HCT116 (cell line): ENCODE data around the gene ARHGEF18. TPM values are rescaled to one million over a fixed set of nuclear protein-coding genes. Genes with fewer than 3 reads are reported as not detected.

Experiments
- ATAC-seq: fragments of 200-7000 bp; cut with Tn5 transposase; 2 replicates; pipeline ENCODE4 v1.9.1; 2020; ENCODE audit warnings: mild to moderate bottlenecking, moderate library complexity
- BruUV-seq: library from RNA; stranded (reverse); fragments of 400-500 nt; replicated peaks from 2 replicates; lab custom pipeline; 2021; lab: Mats Ljungman, UMichigan
- CTCF ChIA-PET: fragments of 300-600 bp; sonication (Branson Sonifier 250); formaldehyde crosslinking; loops from one replicate; lab custom pipeline; 2021; ENCODE audit warnings: antibody characterized with exemption; lab: Charles Lee
- POLR2A ChIA-PET: fragments of 300-600, 350-600 bp; sonication (Branson Sonifier 250); formaldehyde crosslinking; loops from one replicate; lab custom pipeline; 2021; ENCODE audit warnings: antibody characterized with exemption; lab: Charles Lee
- RAD21 ChIA-PET, 2 experiments: fragments of 300-600 bp; sonication (Branson Sonifier 250); formaldehyde crosslinking; loops; one replicate each; lab custom pipeline; 2023; ENCODE audit warnings: low total read pairs in 2 of 2; ENCODE audit not compliant: uncharacterized antibody in 2 of 2, unreplicated experiment in 2 of 2, low non-redundant PET in 1 of 2; lab: Charles Lee
- DNase-seq: peaks from one replicate; pipeline ENCODE4 v3.0.0-alpha.2; 2010; ENCODE audit warnings: low read depth, low spot score
- H2AFZ ChIP-seq: fragments of 200-600 bp; shearing (Covaris generic), sonication (generic); 2 replicates; pipeline ENCODE4 v1.6.1; 2017; ENCODE audit warnings: low read depth, mixed run types, mixed read lengths, antibody characterized with exemption, low read length; ENCODE audit not compliant: poor library complexity, severe bottlenecking
- H3K27ac ChIP-seq: 2 replicates; pipeline ENCODE4 v1.5.1; 2012; ENCODE audit warnings: low read depth, low read length
- H3K27me3 ChIP-seq: fragments of 200-600 bp; sonication (generic); 2 replicates; pipeline ENCODE4 v1.6.1; 2016; ENCODE audit warnings: mixed run types, low read length, mixed read lengths; ENCODE audit not compliant: insufficient read depth
- H3K36me3 ChIP-seq, 2 experiments: fragments of 200-500 bp in 1 of 2; fragments of 200-600 bp in 1 of 2; sonication (Bioruptor generic) in 1 of 2; sonication (generic) in 1 of 2; 2 replicates each; pipeline versions ENCODE4 v1.5.1 to v1.6.1; 2014 to 2016; ENCODE audit warnings: low read length in 2 of 2, inconsistent platforms in 1 of 2, mixed read lengths in 1 of 2, mixed run types in 1 of 2; ENCODE audit not compliant: insufficient read depth in 2 of 2, control insufficient read depth in 1 of 2
- H3K4me1 ChIP-seq, 2 experiments: fragments of 200-600 bp in 1 of 2; sonication (generic) in 1 of 2; 2 replicates each; pipeline versions ENCODE4 v1.5.1 to v1.6.1; 2012 to 2017; ENCODE audit warnings: low read length in 2 of 2, inconsistent platforms in 1 of 2, mild to moderate bottlenecking in 1 of 2, mixed read lengths in 1 of 2, mixed run types in 1 of 2, moderate library complexity in 1 of 2; ENCODE audit not compliant: insufficient read depth in 2 of 2, control insufficient read depth in 1 of 2
- H3K4me2 ChIP-seq: fragments of 200-600 bp; sonication (generic); 2 replicates; pipeline ENCODE4 v1.6.1; 2017; ENCODE audit warnings: mixed run types, low read length, mixed read lengths
- H3K4me3 ChIP-seq, 2 experiments: fragments of 200-600 bp in 1 of 2; sonication (generic) in 1 of 2; replicated peaks in 1 of 2; 2 replicates each; pipeline ENCODE4 v1.5.1; 2011 to 2016; ENCODE audit warnings: low read length in 2 of 2, control low read depth in 1 of 2, low read depth in 1 of 2, mild to moderate bottlenecking in 1 of 2, mixed read lengths in 1 of 2, mixed run types in 1 of 2
- H3K79me2 ChIP-seq: fragments of 200-600 bp; sonication (generic); 2 replicates; pipeline ENCODE4 v1.6.1; 2017; ENCODE audit warnings: mild to moderate bottlenecking, mixed run types, low read length, moderate library complexity, mixed read lengths; ENCODE audit not compliant: insufficient read depth
- H3K9ac ChIP-seq: fragments of 200-600 bp; sonication (generic); 2 replicates; pipeline ENCODE4 v1.6.1; 2016; ENCODE audit warnings: low read length, mixed read lengths
- H3K9me2 ChIP-seq: fragments of 200-600 bp; sonication (generic), shearing (Covaris generic); 2 replicates; pipeline ENCODE4 v1.6.1; 2017; ENCODE audit warnings: mixed run types, mild to moderate bottlenecking, moderate library complexity; ENCODE audit not compliant: insufficient read depth
- H3K9me3 ChIP-seq, 2 experiments: fragments of 200-500 bp in 1 of 2; fragments of 200-600 bp in 1 of 2; sonication (Bioruptor generic) in 1 of 2; sonication (generic) in 1 of 2; 2 replicates each; pipeline ENCODE4 v1.6.1; 2014 to 2017; ENCODE audit warnings: low read length in 2 of 2, mixed read lengths in 2 of 2, inconsistent platforms in 1 of 2, low read depth in 1 of 2, mild to moderate bottlenecking in 1 of 2, mixed run types in 1 of 2, moderate library complexity in 1 of 2; ENCODE audit not compliant: control insufficient read depth in 1 of 2, insufficient read depth in 1 of 2
- H4K20me1 ChIP-seq: fragments of 200-600 bp; sonication (generic), shearing (Covaris generic); 2 replicates; pipeline ENCODE4 v1.6.1; 2017; ENCODE audit warnings: mixed run types, mild to moderate bottlenecking, moderate library complexity; ENCODE audit not compliant: insufficient read depth
- ATF3 ChIP-seq: IDR thresholded peaks from 2 replicates; pipeline ENCODE4 v1.6.1; 2012
- CBX3 ChIP-seq: IDR thresholded peaks from 2 replicates; pipeline ENCODE4 v1.6.1; 2012; ENCODE audit warnings: low read depth
- CEBPB ChIP-seq: IDR thresholded peaks from 2 replicates; pipeline ENCODE4 v1.6.1; 2012; ENCODE audit warnings: low read depth
- EGR1 ChIP-seq: IDR thresholded peaks from 2 replicates; pipeline ENCODE4 v1.6.1; 2012; ENCODE audit warnings: low read depth
- ELF1 ChIP-seq: IDR thresholded peaks from 2 replicates; pipeline ENCODE4 v1.6.1; 2012; ENCODE audit warnings: low read depth, borderline replicate concordance
- EZH2 ChIP-seq: fragments of 200-600 bp; sonication (generic); IDR thresholded peaks from 2 replicates; pipeline ENCODE4 v1.6.1; 2017; ENCODE audit warnings: antibody characterized with exemption, mixed run types
- FOSL1 ChIP-seq: IDR thresholded peaks from 2 replicates; pipeline ENCODE4 v1.6.1; 2012; ENCODE audit warnings: low read depth
- POLR2A ChIP-seq: IDR thresholded peaks from 2 replicates; pipeline ENCODE4 v1.7.0; 2011; ENCODE audit warnings: borderline replicate concordance; ENCODE audit not compliant: insufficient read depth, insufficient read length; ENCODE audit errors: extremely low read depth
- POLR2AphosphoS5 ChIP-seq: IDR thresholded peaks from 2 replicates; pipeline ENCODE4 v1.6.1; 2011; ENCODE audit warnings: mild to moderate bottlenecking, low read depth, low read length, moderate library complexity
- REST ChIP-seq: IDR thresholded peaks from 2 replicates; pipeline ENCODE4 v1.6.1; 2012; ENCODE audit warnings: low read depth
- SIN3A ChIP-seq: IDR thresholded peaks from 2 replicates; pipeline ENCODE4 v1.6.1; 2012; ENCODE audit warnings: low read depth
- SP1 ChIP-seq: IDR thresholded peaks from 2 replicates; pipeline ENCODE4 v1.6.1; 2012; ENCODE audit warnings: low read depth
- SRF ChIP-seq: IDR thresholded peaks from 2 replicates; pipeline ENCODE4 v1.6.1; 2012; ENCODE audit warnings: low read depth
- TCF7L2 ChIP-seq: IDR thresholded peaks from 2 replicates; pipeline ENCODE4 v1.7.0; 2011; ENCODE audit warnings: borderline replicate concordance, inconsistent platforms; ENCODE audit not compliant: insufficient read depth, insufficient read length; ENCODE audit errors: extremely low read depth
- YY1 ChIP-seq: IDR thresholded peaks from 2 replicates; pipeline ENCODE4 v1.6.1; 2011; ENCODE audit warnings: low read length, low read depth, moderate library complexity, mild to moderate bottlenecking; ENCODE audit not compliant: insufficient replicate concordance; ENCODE audit errors: extremely low read depth
- ZBTB33 ChIP-seq: IDR thresholded peaks from 2 replicates; pipeline ENCODE4 v1.6.1; 2011; ENCODE audit warnings: mild to moderate bottlenecking, low read length, moderate library complexity; ENCODE audit not compliant: insufficient replicate concordance; ENCODE audit errors: extremely low read depth
- ZFX ChIP-seq: fragments of 450-650 bp; IDR thresholded peaks from 2 replicates; pipeline ENCODE4 v1.6.1; 2017
- ZNF274 ChIP-seq: fragments of 200-500 bp; sonication (Bioruptor generic); IDR thresholded peaks from 2 replicates; pipeline ENCODE4 v1.6.1; 2014; ENCODE audit warnings: mild to moderate bottlenecking, low read depth, low read length, inconsistent platforms
- intact Hi-C: fragments of 100-400 bp; cut with micrococcal nuclease; formaldehyde crosslinking; loops from 2 replicates; pipeline ENCODE4 v1.10.0; 2022
- total RNA-seq: library from RNA; stranded (reverse); gene quantifications from one replicate; pipeline ENCODE4 v1.2.1, GENCODE V29; 2021; ENCODE audit not compliant: unreplicated experiment
- TF ChIP-seq, protein P1 (sequence below), 3 experiments: fragments of 200-600 bp in 1 of 3; sonication (generic) in 1 of 3; IDR thresholded peaks in 2 of 3; conservative IDR thresholded peaks in 1 of 3; 2 replicates each; pipeline ENCODE4 v1.5.1; 2012 to 2017; ENCODE audit warnings: low read depth in 2 of 3, low read length in 2 of 3, antibody characterized with exemption in 1 of 3, borderline replicate concordance in 1 of 3, control low read depth in 1 of 3, mild to moderate bottlenecking in 1 of 3, mixed read lengths in 1 of 3, mixed run types in 1 of 3, moderate library complexity in 1 of 3; ENCODE audit not compliant: insufficient read depth in 1 of 3
- TF ChIP-seq, protein P2 (sequence below): IDR thresholded peaks from 2 replicates; pipeline ENCODE4 v1.6.1; 2012

The ARHGEF18 gene
- total RNA-seq, 1 experiment from 2014 or later: 32.2 TPM

DNA sequence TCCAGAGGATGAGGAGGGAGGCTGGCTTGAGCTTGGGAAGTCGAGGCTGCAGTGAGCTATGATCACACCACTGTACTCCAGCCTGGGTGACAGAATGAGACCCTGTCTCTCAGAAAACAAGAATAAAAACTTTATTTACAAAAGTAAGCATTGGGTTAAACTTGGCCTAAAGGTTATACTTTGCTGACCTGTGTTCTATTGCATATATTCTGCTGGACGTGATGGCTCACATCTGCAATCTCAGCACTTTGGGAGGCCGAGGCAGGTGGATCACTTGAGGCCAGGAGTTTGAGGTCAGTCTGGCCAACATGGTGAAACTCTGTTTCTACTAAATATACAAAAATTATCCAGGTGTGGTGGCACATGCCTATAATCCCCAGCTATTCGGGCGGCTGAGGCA is 6.6 kb upstream of the ARHGEF18 start:
- no peak overlapping the region for H3K4me3 ChIP-seq
- no peaks in the 10 kb centered on the region for H3K79me2 ChIP-seq
- no peaks in the 10 kb centered on the region for H3K27me3 ChIP-seq
- ChIA-PET RAD21 (interaction anchor here (0.7 to 2.0 kb wide), 2 partner anchors 240 to 578 kb away, joined by 3 to 5 read pairs; partner anchors contain the start of gene SNAPC2 (in 1 of the 2)), POLR2A (no interaction called here), CTCF (no interaction called here)
- no peak overlapping the region for H3K27ac ChIP-seq
- intact Hi-C loops: loop anchor here (10.0 kb wide), 1 partner anchor 397 kb away; no protein-coding TSS in a partner anchor
- ATAC-seq (no peak), DNase-seq (no peak)
- H3K36me3 ChIP-seq: no peaks in the 10 kb centered on the region
- no peaks in the 10 kb centered on the region for H3K9me3 ChIP-seq
- no peak overlapping the region for H3K9ac ChIP-seq
- H2AFZ ChIP-seq: no peak overlapping the region
- H3K9me2 ChIP-seq: no peaks in the 10 kb centered on the region
- TF ChIP-seq ZBTB33 (no peak), YY1 (no peak), EZH2 (no peak), ELF1 (no peak), FOSL1 (no peak), CEBPB (no peak), POLR2AphosphoS5 (no peak), SP1 (no peak), REST (no peak), SRF (no peak), EGR1 (no peak), SIN3A (no peak), POLR2A (no peak), TCF7L2 (no peak), ATF3 (no peak), ZFX (no peak), CBX3 (no peak), ZNF274 (no peak)
- TF ChIP-seq, protein P1, sequence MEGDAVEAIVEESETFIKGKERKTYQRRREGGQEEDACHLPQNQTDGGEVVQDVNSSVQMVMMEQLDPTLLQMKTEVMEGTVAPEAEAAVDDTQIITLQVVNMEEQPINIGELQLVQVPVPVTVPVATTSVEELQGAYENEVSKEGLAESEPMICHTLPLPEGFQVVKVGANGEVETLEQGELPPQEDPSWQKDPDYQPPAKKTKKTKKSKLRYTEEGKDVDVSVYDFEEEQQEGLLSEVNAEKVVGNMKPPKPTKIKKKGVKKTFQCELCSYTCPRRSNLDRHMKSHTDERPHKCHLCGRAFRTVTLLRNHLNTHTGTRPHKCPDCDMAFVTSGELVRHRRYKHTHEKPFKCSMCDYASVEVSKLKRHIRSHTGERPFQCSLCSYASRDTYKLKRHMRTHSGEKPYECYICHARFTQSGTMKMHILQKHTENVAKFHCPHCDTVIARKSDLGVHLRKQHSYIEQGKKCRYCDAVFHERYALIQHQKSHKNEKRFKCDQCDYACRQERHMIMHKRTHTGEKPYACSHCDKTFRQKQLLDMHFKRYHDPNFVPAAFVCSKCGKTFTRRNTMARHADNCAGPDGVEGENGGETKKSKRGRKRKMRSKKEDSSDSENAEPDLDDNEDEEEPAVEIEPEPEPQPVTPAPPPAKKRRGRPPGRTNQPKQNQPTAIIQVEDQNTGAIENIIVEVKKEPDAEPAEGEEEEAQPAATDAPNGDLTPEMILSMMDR (IDR thresholded peaks at IDR 0.05 in 2 of 3, conservative IDR thresholded peaks at IDR 0.05 in 1 of 3; ENCODE audit: borderline replicate concordance in 1 of 3, insufficient read depth in 1 of 3, low read depth in 2 of 3, low read length in 2 of 3): no peak
- TF ChIP-seq, protein P2, sequence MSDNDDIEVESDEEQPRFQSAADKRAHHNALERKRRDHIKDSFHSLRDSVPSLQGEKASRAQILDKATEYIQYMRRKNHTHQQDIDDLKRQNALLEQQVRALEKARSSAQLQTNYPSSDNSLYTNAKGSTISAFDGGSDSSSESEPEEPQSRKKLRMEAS: no peak
- H3K4me1 ChIP-seq: peaks cover 2 to 20% of the 10 kb centered on the region in 2 experiments; a peak in 3 of 4 replicates
- no TSS peak for BruUV-seq
- no peaks in the 10 kb centered on the region for H4K20me1 ChIP-seq
- H3K4me2 ChIP-seq: no peak overlapping the region
